Activated CD8-positive, alpha-beta memory T cell treated with anti-CD3 and anti-CD28 coated beads for 36 hours (primary cell): ENCODE data around the gene PRH2. TPM values are rescaled to one million over a fixed set of nuclear protein-coding genes. Genes with fewer than 3 reads are reported as not detected.

ENCODE experiments used
- CTCF ChIA-PET: fragments of 350-600 bp; sonication (Branson Sonifier 250); formaldehyde crosslinking; loops from one replicate; lab custom pipeline; 2021; ENCODE audit warnings: antibody characterized with exemption; lab: Charles Lee
- POLR2A ChIA-PET: fragments of 350-600 bp; sonication (Branson Sonifier 250); formaldehyde crosslinking; loops from one replicate; lab custom pipeline; 2021; ENCODE audit warnings: antibody characterized with exemption; lab: Charles Lee
- total RNA-seq, 2 experiments: library from RNA; stranded (reverse); gene quantifications; one replicate each; pipeline ENCODE4 v1.2.3, GENCODE V29; 2021

The PRH2 gene
- total RNA-seq, 2 experiments from 2014 or later = not detected

DNA sequence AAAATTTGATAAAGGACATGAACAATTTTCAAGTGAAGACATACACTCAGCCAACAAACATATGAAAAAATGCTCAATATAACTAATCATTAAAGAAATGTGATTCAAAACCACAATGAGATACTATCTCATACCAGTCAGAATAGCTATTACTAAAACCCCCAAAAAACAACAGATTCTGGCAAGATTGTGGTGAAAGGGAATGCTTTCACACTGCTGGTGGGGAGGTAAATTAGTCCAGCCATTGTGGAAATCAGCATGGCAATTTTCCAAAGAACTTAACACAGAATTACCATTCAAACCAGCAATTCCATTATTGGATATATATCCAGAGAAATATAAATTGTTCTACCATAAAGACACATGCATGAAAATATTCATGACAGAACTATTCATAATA lies 28.7 kb downstream of the PRH2 start:
- POLR2A ChIA-PET = no interaction called here

DNA sequence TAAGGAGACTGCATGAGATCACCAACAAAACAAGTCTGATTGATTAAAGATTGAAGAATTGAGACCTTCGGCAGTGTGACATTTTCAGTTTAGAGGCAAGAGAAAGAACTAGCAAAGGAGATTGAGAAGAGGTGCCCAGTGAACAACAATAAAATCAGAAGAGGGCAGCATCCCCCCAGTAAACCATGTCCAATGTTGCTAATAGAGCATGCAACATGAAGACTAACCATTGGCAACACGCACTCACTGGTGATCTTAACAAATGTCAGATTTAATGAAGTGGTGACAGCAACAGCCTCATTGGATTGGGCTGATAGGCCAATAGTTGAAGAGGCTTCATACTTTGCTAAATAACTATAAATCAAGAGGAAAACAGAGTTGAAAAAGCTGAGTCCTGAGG lies 30.8 kb downstream of the PRH2 start:
- ChIA-PET POLR2A (no interaction called here), CTCF (no interaction called here)

More for the DNA sequence above, 28.7 kb downstream of the PRH2 start:
- CTCF ChIA-PET = no interaction called here

DNA sequence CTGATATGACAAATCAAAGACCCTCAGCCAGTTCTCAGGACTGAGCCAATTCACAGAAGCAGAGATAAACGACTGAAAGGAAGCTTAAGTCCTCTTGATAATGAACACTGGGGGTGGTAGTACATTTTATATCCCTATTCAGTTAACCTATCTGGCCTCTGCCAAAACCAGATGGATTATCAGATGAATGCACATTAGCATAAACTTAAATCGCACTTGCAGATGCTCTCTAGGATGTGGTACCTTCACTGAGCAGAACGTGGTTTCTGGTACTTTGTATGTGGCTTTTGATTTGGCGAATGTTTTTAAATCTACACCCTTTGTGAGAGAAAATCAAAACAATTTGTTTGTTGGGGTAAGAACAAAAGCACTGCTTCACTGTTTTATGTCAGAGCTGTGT lies 31.2 kb downstream of the PRH2 start:
- ChIA-PET CTCF (no interaction called here), POLR2A (no interaction called here)

DNA sequence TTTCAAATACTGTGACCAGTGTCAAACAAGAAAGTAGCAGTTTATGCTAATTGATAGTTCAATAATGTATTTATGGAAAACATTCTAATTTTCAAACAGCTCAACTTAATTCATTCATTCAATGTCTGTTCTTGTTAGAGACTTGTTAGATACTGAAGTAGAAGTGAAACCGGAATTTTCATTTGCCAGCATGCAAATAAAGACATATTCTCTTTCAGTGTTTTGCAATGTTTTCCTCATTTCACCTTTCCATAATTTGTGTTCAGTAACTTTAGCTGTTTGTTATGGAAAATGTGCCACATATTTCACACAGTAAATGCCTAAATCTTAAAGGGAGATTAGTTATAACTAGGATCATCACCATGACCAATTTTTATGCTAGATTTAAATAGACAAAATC lies 36.4 kb downstream of the PRH2 start:
- ChIA-PET POLR2A (interaction anchor here (0.6 kb wide), 1 partner anchor 92 kb away, joined by 3 read pairs; no protein-coding TSS in a partner anchor), CTCF (no interaction called here)

DNA sequence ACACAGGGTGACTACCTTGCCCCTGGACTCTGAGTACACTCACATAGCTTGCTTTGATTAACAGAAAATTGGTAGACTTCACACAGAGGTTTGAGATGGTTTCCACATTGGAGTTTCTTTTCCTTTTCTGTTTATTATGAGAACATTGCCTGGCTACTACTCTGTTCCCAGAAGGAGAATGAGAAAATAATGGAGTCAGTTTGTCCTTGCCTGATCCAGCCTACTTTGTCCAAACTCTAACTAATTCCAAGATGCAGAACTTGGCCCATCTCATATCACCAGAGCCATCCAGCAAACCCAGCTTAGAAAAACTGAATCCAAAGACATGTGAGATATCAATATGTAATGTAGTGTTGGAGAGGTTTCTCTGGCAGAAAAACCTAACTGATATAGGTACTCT lies 37.3 kb downstream of the PRH2 start:
- ChIA-PET POLR2A (no interaction called here), CTCF (no interaction called here)

DNA sequence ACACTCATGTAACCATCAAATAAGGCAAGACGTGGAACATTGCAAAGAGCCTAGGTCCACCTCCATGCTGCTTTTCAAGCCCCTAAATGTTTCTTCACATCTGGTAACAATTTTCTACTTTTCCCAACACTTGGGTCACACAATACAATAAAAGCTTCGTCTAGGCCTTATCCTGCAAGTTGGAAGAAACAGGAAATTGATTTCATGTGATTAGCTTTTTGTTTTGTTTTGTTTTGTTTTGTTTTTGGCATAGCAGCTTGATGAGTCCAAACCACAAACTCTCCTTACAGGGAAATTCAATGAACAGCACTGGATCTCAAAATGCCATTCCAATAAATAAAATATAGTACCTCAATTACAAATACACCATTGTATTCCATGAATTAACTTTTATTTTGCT lies 38.4 kb downstream of the PRH2 start:
- CTCF ChIA-PET = no interaction called here
- POLR2A ChIA-PET = no interaction called here

DNA sequence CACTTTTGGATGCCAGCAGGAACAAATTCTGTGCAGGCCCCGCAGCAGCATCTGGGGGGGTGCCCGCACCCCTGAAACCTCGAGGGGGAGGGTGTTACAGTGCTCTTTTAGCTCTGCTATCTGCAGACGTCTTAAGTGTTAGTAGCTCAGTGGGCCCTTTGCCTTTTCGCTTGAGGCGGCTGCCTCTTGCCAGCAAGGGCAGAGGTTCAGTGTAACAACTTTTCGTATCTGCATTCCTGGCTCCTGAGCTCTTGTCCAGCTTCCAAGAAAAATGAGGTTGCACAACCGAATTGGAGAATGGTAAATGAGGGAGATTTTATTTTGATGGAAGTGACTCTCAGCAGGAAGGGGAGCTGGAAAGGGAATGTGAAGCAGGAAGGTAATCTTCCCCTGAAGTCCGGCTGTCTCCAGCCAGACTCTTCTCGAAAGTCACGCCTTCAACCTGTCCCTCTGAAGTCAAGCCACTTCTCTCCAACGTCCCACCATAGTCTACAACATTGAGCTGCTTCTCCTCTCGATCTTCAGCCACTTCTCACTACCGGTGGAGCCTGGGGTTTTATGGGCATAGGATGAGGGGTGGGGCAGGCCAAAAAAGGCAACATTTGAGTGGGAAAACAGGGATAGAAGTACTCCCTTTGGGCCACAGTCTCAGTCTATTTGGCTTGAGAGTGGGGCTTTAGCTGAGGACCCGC lies 39.9 kb downstream of the PRH2 start:
- CTCF ChIA-PET = interaction anchor here (0.6 kb wide), 1 partner anchor 355 kb away, joined by 4 read pairs; no protein-coding TSS in a partner anchor

DNA sequence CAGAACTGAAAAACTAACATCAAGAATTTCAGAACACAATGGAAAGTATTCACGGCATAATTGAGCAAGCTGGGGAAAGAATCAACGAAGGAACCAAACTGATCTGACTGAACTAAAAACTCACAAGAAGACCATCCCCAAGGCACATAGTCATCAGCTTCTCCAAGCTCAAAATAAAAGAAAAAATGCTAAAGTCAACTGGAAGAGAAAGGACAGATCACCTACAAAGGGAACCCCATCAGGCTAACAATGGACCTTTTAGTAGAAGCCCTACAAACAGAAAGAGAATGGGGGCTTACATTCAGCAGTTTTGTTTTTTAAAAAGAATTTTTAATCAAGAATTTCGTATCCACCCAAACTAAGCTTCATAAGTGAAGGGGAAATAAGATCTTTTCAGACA lies 45.9 kb downstream of the PRH2 start:
- ChIA-PET CTCF (no interaction called here), POLR2A (no interaction called here)

More for the DNA sequence above, 39.9 kb downstream of the PRH2 start:
- POLR2A ChIA-PET = no interaction called here

DNA sequence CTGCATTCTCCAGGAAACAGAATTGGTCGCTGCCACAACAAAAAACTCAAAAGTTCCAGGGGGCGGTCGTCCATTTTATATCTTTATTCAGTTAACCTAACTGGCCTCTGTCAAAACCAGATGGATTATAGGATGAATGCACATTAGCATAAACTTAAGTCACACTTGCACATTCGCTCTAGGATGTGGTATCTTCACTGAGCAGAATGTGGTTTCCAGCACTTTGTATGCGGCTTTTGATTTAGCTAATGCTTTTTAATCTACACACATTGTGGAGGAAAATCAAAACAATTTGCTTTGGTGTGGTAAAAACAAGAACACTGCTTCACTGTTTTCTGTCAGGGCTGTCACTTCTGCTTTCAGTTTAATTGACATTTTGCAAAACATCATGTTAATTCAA lies 53.2 kb downstream of the PRH2 start:
- ChIA-PET CTCF (interaction anchor here (0.6 kb wide), 1 partner anchor 198 kb away, joined by 3 read pairs; no protein-coding TSS in a partner anchor), POLR2A (interaction anchor here (0.9 kb wide), 1 partner anchor 189 kb away, joined by 4 read pairs; the partner anchor contains the start of gene SMIM10L1)

Other genes starting within 250 kb of the PRH2 start
- 100 to 1,000 TPM; 278 to 283 TPM for gene YBX3, start 205.9 kb upstream of the PRH2 start, total RNA-seq
- gene TAS2R7, start 126.6 kb upstream of the PRH2 start, total RNA-seq = not detected
- not detected for gene TAS2R8, start 122.0 kb upstream of the PRH2 start, total RNA-seq
- not detected for gene TAS2R9, start 119.1 kb upstream of the PRH2 start, total RNA-seq
- under 1 TPM in 1 of 2 experiments, not detected in 1; 0.36 TPM for gene TAS2R10, start 102.9 kb upstream of the PRH2 start, total RNA-seq
- 1 to 10 TPM in 1 of 2 experiments, under 1 TPM in 1; 0.80 to 1.0 TPM for gene PRR4, start 79.8 kb upstream of the PRH2 start, total RNA-seq
- gene PRH1, start 45.0 kb upstream of the PRH2 start, total RNA-seq = 1 to 10 TPM; 6.0 to 9.3 TPM
- under 1 TPM; 0.10 to 0.21 TPM for gene TAS2R13, start 19.7 kb upstream of the PRH2 start, total RNA-seq
- under 1 TPM; 0.69 to 0.84 TPM for gene TAS2R14, start 10.0 kb downstream of the PRH2 start, total RNA-seq
- gene TAS2R50, start 57.7 kb downstream of the PRH2 start, total RNA-seq = under 1 TPM; 0.19 to 0.42 TPM
- gene TAS2R20, start 69.1 kb downstream of the PRH2 start, total RNA-seq = under 1 TPM; 0.38 to 0.89 TPM
- 1 to 10 TPM in 1 of 2 experiments, under 1 TPM in 1; 0.80 to 1.1 TPM for gene TAS2R19, start 93.4 kb downstream of the PRH2 start, total RNA-seq
- gene TAS2R31, start 102.2 kb downstream of the PRH2 start, total RNA-seq = 1 to 10 TPM; 1.0 to 1.2 TPM
- gene TAS2R46, start 133.1 kb downstream of the PRH2 start, total RNA-seq = under 1 TPM; 0.34 to 0.38 TPM
- not detected for gene TAS2R43, start 163.1 kb downstream of the PRH2 start, total RNA-seq
- gene TAS2R30, start 205.4 kb downstream of the PRH2 start, total RNA-seq = 1 to 10 TPM in 1 of 2 experiments, under 1 TPM in 1; 0.80 to 1.0 TPM
- gene SMIM10L1, start 242.0 kb downstream of the PRH2 start, total RNA-seq = 10 to 100 TPM; 10.1 to 10.2 TPM